Heart left ventricle (tissue), 16 donors: ENCODE measurements around the gene SFPQ. TPM values are rescaled to one million over a fixed set of nuclear protein-coding genes. Genes with fewer than 3 reads are reported as not detected.
A peak's percentile ranks its signal among the peaks of the same experiment; 100 is the strongest.

ENCODE experiments used
- ATAC-seq, 4 donors: fragments of 200-7000 bp; cut with Tn5 transposase; one replicate each; pipeline ENCODE4 v1.9.1; 2020 to 2022; ENCODE audit warnings: moderate library complexity in 4 of 4, mild to moderate bottlenecking in 3 of 4, moderate number of reproducible peaks in 1 of 4
- DNase-seq, 5 donors: peaks; one replicate each; pipeline ENCODE4 v3.0.0-alpha.2; 2020
- H3K27ac ChIP-seq, 12 donors: fragments of 200-600 bp; sonication (generic) in 4 of 12; one replicate each; pipeline versions ENCODE4 v1.5.0 to v1.8.0; 2016 to 2022; ENCODE audit warnings: mild to moderate bottlenecking in 2 of 12
- H3K27me3 ChIP-seq, 9 donors: fragments of 200-600 bp; sonication (generic) in 2 of 9; one replicate each; pipeline versions ENCODE4 v1.5.1 to v1.8.0; 2016 to 2022; ENCODE audit warnings: mild to moderate bottlenecking in 3 of 9
- H3K36me3 ChIP-seq, 9 donors: fragments of 200-600 bp; sonication (generic) in 2 of 9; one replicate each; pipeline versions ENCODE4 v1.5.0 to v1.8.0; 2018 to 2022; ENCODE audit warnings: mild to moderate bottlenecking in 2 of 9
- H3K4me1 ChIP-seq, 12 donors: fragments of 200-600 bp; sonication (generic) in 4 of 12; one replicate each; pipeline versions ENCODE4 v1.5.0 to v1.8.0; 2016 to 2022; ENCODE audit warnings: mild to moderate bottlenecking in 3 of 12
- H3K4me3 ChIP-seq, 12 donors: fragments of 200-600 bp; sonication (generic) in 4 of 12; one replicate each; pipeline versions ENCODE4 v1.5.0 to v1.8.0; 2017 to 2022; ENCODE audit warnings: mild to moderate bottlenecking in 9 of 12, moderate library complexity in 4 of 12
- H3K9me3 ChIP-seq, 12 donors: fragments of 200-600 bp; sonication (generic) in 4 of 12; one replicate each; pipeline versions ENCODE4 v1.5.0 to v1.8.0; 2016 to 2022; ENCODE audit warnings: mild to moderate bottlenecking in 1 of 12
- CTCF ChIP-seq, 12 donors: fragments of 200-600 bp; sonication (generic) in 4 of 12; IDR thresholded peaks; one replicate each; pipeline versions ENCODE4 v1.5.0 to v1.8.0; 2018 to 2022; ENCODE audit warnings: antibody characterized with exemption in 12 of 12, mild to moderate bottlenecking in 5 of 12
- POLR2A ChIP-seq, 2 donors: fragments of 450-650 bp; IDR thresholded peaks; one replicate each; pipeline ENCODE4 v1.6.1; 2017; ENCODE audit warnings: antibody characterized with exemption in 2 of 2, mild to moderate bottlenecking in 2 of 2, moderate library complexity in 2 of 2
- WGBS, 4 donors: extraction: QIAGEN DNeasy Blood & Tissue Kit in 2 of 4; methylation state at CpG; one replicate each; pipeline versions ENCODE4 v1.1.5 to v1.1.7; 2013 to 2018; 5-methylcytosine and 5-hydroxymethylcytosine counted together
- intact Hi-C, 10 donors: fragments of 100-400 bp; cut with DNase I; formaldehyde crosslinking; loops; one replicate each; pipeline versions ENCODE4 v1.11.1 to v1.14.2; 2022
- polyA plus RNA-seq, 2 donors: library from polyadenylated mRNA; stranded (reverse); fragments of 200-250 nt; gene quantifications; one replicate each; pipeline ENCODE4 v1.2.3, GENCODE V29; 2013
- total RNA-seq, 9 donors: library from RNA; depleted of rRNA in 2 of 9; stranded (reverse); fragments of >200 nt in 2 of 9; fragmentation: NEBNext Ultra II Directional in 3 of 9; extraction: Animal tissue kit (Norgen Biotek cat#: 25700) in 3 of 9; gene quantifications; one replicate each; pipeline versions ENCODE4 v1.1.0 to v1.2.4, GENCODE V29; 2016 to 2023
- donor health status: ischemic (EF 13 %, LVEDD 7.1; RV severe dilation, severe dysfunction).
- donor health status: healthy with polysubstance abuse.
- donor health status: DM: no; HTN: yes; CAD: no.
- donor health status: DM: no; HTN: no; CAD: no.
- donor health status: ischemic (EF 25% LVEDD 6.9; RV normal size, moderate dysfunction).
- donor health status: ischemic (EF 25% LVEDD 5.7; RV mildly dilated, moderate dysfunction).
- donor health status: healthy.
- donor health status: DM: yes; HTN: yes; CAD: no.
- donor health status: ischemic (EF 35%, LVEDD 5.7; RV mildly dilated, moderate dysfunction).
- donor health status: nonischemic (EF 11% LVEDD 7.7; RV severe dilation, severe dysfunction).
- donor health status: DM: yes; HTN: yes; CAD: no.
- donor health status: PGD.
- donor health status: ischemic (EF 29% LVEDD 5.4; RV normal size, mild dysfunction).
- donor health status: nonischemic (EF 23%, LVEDD 6.1; RV moderate dilation, normal function).

Gene SFPQ
- total and polyA plus RNA-seq, 11 donors, result 58.6 to 114 (median 76.4) TPM

- Histone ChIP-seq H3K27me3 (no peaks in the 10 kb centered on the region), H3K4me1 (peaks cover 3 to 82% (median 52%) of the 10 kb centered on the region in 12 donors), H3K4me3 (no peak overlapping the region), H3K9me3 (no peaks in the 10 kb centered on the region), H3K27ac (no peak overlapping the region), H3K36me3 (peaks cover 0 to 100% (median 99%) of the 10 kb centered on the region in 9 donors)
- TF ChIP-seq POLR2A (IDR thresholded peaks at IDR 0.05) (no peak), CTCF (IDR thresholded peaks at IDR 0.05) (no peak)
- intact Hi-C loops, result loop anchor here in 1 of 10 donors (10.0 kb wide), 1 partner anchor 177 kb away; no protein-coding TSS in a partner anchor
- 48 to 56% (median 55%) methylated on average over 4 of the region's 4 CpGs for WGBS, 4 donors
- no peak for ATAC-seq
- no peak for DNase-seq
Observed at GRCh38 chr1:35181790-35182455, 11.0 kb downstream of the SFPQ start.

DNA sequence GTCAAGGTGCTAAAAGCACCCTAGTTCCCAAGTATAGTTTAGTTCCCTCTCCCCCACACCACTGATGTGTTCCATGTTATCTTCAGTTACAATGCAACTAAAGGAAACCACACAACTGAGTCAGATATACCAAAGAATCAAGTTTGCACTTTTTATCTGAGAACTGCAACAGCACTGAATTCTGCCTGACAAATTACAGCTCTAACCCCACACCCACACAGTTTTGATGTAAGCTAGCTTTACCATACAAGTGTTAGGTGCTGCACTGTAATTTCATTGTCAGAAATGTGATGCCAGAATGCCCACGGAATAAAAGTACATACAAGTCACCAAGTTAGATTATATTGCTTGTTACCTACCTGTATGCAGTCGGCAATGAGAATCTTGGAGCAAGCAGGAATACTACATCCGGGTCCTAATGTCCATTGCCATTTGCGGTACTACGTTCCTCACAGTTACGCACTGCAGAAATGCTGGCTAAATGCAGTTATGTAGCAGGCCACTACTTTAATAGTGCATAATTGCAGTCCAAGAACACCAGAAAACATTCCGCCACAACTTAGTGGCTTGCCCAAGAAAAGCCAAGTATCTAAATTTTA is 12.1 kb downstream of the SFPQ start:
- ATAC-seq, result peak in 1 of 4 donors; percentile 13
- DNase-seq, result no peak
- Histone ChIP-seq H3K27ac (no peak overlapping the region), H3K4me3 (no peak overlapping the region), H3K36me3 (peaks cover 0 to 100% (median 99%) of the 10 kb centered on the region in 9 donors), H3K27me3 (no peaks in the 10 kb centered on the region), H3K9me3 (no peaks in the 10 kb centered on the region), H3K4me1 (peaks cover 0 to 71% (median 42%) of the 10 kb centered on the region in 12 donors)
- 84 to 89% (median 88%) methylated on average over 7 of the region's 7 CpGs for WGBS, 4 donors
- intact Hi-C loops, result loop anchor here in 1 of 10 donors (10.0 kb wide), 1 partner anchor 176 kb away; no protein-coding TSS in a partner anchor
- TF ChIP-seq CTCF (IDR thresholded peaks at IDR 0.05) (no peak), POLR2A (IDR thresholded peaks at IDR 0.05) (no peak)

GRCh38 chr1:35179908-35180307 is 13.0 kb downstream of the SFPQ start:
- ATAC-seq (no peak), DNase-seq (no peak)
- peaks cover 0 to 62% (median 34%) of the 10 kb centered on the region in 12 donors for H3K4me1 ChIP-seq
- H3K4me3 ChIP-seq, result no peak overlapping the region
- TF ChIP-seq CTCF (IDR thresholded peaks at IDR 0.05) (no peak), POLR2A (IDR thresholded peaks at IDR 0.05) (no peak)
- WGBS, 4 donors, result 29 to 44% (median 32%) methylated on average over 1 of the region's 1 CpG
- H3K9me3 ChIP-seq, result no peaks in the 10 kb centered on the region
- peaks cover 0 to 100% (median 99%) of the 10 kb centered on the region in 9 donors for H3K36me3 ChIP-seq
- intact Hi-C loops, result loop anchor here in 3 of 10 donors (10.0 kb wide), 3 partner anchors 165 to 215 kb away; no protein-coding TSS in a partner anchor
- no peaks in the 10 kb centered on the region for H3K27me3 ChIP-seq
- no peak overlapping the region for H3K27ac ChIP-seq

DNA sequence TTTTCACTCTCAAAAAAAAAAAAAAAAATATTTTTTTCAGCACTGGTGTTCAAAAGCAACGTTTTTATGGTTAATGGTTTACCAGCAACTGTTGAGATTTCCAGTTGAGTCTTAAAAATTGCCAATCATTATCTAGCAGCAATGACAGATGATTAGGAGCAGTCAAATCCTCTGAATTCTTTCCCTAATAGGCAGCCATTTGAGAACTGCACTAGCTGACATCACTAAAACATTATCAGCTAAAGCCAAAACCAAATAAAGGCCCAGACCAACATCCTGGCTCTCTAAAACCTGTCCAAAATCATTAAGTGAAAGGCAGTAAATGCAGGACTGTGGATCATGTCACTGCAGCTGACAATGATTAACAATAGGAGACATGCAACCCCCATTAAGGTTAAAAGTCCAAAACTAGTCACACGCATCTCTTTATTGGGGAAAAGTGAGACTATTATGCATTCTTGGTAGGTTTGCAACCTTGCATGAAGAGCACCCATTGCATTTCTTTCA is 14.0 kb downstream of the SFPQ start:
- intact Hi-C loops, result loop anchor here in 2 of 10 donors (10.0 kb wide), 2 partner anchors 164 to 216 kb away; no protein-coding TSS in a partner anchor
- WGBS, 4 donors, result 43 to 53% (median 51%) methylated on average over 2 of the region's 2 CpGs
- peak overlapping the region in 1 of 12 donors; percentile 15 for H3K27ac ChIP-seq

More for the DNA sequence above, 14.0 kb downstream of the SFPQ start:
- peaks cover 0 to 57% (median 34%) of the 10 kb centered on the region in 12 donors for H3K4me1 ChIP-seq
- peaks cover 0 to 100% (median 98%) of the 10 kb centered on the region in 9 donors for H3K36me3 ChIP-seq
- no peak for TF ChIP-seq CTCF (IDR thresholded peaks at IDR 0.05)
- no peak for TF ChIP-seq POLR2A (IDR thresholded peaks at IDR 0.05)
- no peaks in the 10 kb centered on the region for H3K9me3 ChIP-seq
- DNase-seq (no peak), ATAC-seq (no peak)
- no peak overlapping the region for H3K4me3 ChIP-seq
- no peaks in the 10 kb centered on the region for H3K27me3 ChIP-seq
